COLO829 (cell line): ENCODE measurements around the gene SYNPO.
A peak's percentile ranks its signal among the peaks of the same experiment; 100 is the strongest.

Source experiments
- DNase-seq: peaks from one replicate; pipeline ENCODE4 v3.0.0; 2012; ENCODE audit warnings: low spot score

SYNPO gene

DNA sequence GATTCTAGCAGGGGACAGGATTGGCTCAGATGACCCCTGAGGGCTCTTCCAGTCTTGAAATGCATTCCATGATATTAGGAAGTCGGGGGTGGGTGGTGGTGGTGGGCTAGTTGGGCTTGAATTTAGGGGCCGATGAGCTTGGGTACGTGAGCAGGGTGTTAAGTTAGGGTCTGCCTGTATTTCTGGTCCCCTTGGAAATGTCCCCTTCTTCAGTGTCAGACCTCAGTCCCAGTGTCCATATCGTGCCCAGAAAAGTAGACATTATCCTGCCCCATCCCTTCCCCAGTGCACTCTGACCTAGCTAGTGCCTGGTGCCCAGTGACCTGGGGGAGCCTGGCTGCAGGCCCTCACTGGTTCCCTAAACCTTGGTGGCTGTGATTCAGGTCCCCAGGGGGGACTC lies 17.7 kb downstream of the SYNPO start:
- DNase-seq = no peak

DNA sequence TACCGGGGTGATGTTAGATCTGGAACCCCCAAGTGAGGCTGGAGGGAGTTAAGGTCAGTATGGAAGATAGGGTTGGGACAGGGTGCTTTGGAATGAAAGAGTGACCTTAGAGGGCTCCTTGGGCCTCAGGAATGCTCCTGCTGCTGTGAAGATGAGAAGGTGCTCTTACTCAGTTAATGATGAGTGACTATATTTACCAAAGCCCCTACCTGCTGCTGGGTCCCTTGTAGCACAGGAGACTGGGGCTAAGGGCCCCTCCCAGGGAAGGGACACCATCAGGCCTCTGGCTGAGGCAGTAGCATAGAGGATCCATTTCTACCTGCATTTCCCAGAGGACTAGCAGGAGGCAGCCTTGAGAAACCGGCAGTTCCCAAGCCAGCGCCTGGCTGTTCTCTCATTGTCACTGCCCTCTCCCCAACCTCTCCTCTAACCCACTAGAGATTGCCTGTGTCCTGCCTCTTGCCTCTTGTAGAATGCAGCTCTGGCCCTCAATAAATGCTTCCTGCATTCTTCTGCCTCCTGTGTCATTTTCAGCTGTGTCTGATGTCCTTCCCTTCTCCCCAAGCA lies 18.3 kb downstream of the SYNPO start:
- no peak for DNase-seq

DNA sequence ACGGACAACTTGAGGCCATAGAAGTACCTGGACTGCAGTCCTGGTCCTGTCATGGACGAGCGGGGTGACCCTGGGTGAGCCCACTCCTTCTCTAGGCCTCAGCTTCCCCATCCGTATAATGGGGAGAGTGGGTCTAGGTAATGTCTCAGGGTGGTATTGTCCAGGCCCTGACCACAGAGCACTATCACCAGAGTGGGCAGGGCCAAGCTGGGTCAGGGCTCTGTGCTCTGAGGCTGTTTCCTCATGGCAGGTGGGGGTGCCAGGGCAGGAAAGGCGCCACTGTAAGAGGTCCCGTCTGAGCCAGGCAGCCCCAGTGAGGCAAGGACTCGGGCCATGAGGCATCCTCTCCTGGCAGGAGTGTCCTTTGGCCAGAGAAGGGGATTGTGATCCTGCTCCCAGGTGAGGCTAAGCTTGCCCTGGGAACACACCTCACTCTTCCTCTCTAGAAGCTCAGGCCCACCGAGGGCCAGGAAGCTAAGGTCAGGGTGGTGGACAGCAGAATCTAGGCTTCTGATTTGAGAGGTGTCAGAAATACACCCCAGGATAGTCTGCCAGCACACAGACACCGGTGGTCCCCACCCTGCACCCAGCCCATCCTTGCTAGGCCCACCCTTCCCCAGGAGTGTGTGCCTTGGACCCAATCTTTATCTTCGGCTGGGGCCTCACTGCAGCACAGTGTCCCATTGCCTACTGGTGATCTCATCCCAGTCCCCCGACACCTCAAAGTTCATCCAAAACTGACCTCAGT lies 19.1 kb downstream of the SYNPO start:
- no peak for DNase-seq

DNA sequence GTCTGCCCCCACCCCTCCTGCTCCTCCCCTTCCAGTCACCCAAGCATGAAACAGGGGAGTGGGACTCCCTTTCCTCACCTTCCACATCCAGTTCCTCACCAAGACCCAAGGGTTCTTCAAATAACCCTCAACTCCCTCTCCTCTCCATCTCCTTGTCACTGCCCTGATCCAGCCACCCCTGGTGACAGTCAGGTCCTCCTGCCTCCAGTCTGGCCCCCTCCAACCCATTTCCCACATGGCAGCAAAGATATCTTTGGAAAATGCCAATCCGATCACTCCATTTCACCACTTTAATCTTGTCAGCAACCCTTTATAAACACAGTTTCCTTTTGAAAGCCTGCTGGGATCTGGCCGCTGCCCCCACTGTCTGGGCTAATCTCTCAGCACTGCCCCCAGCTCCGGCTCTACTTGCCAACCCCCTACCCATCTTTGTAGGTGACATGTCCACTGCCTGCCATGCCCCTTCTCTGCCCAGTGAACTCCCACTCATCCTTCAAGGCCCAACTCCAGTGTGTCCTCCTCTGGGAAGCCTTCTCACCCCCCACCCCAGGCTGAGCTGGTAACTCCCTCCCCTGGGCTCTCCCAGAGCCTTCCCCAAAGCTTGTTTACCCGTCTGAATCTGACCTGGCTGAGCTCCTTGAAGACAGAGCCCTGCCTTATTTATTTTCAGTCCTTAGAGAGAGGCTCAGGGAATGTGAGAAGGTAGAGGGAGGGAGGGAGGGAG lies 19.8 kb downstream of the SYNPO start:
- no peak for DNase-seq

DNA sequence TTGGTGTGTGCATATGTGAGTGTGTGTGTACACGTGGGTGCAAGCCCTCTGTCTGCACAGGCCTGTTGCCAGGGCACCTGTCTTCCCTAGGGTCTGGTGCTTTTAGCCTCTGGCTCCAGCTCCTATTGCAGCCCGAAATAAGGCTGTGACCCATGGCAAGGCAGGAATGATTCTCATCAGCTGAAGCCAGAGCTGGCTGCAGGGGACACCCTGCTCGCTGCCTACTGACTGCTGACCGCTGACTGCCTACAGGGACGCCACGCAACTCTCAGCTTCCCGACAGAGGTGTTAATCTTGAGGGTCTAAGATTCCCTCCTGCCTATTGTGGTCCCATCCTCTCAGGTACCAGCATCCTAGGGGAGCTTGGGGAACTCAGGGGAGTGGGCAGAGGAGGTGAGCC lies 20.6 kb downstream of the SYNPO start, which contains the start of gene MYOZ3:
Gene MYOZ3 (plus strand): TSS at position 166 of the 400 bp plus-strand sequence. CDS start 1,691 bp downstream, outside the sequence.
- DNase-seq = no peak

DNA sequence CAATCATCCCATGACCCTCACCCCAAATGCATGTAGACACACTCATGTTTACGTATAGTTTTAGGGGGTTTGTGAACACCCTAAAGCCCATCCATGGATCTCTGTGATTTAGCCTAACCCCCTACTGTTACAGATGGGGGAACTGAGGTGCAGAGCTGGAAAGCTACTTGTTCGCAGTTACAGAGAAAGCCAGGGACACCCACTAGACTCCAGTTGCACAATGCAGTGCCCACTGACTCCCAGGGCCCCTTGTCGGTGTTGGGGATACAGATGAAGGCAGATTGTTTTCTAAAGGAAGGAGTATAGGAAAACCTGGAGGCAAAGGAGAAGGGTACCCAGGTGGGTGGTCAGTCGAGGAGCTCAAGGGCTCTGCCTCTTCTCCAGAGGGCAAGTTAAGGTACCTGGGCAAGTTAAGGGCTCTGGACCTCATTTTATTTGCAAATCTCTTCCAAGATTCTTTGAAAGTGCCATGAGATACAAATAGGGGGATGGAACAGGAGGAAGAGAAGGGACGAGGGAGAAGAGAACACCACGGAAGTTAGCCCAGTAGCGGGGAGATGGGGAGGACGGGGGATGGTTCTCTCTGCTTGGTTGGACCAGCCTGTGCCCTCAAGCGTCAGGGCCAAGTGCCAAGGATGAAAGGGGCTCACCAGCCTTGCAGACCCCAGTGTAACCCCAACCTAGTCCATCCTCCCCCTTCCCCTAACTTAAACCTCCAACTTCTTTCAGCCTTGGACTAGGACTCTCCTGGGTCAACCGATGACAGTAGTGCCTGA lies 21.5 kb downstream of the SYNPO start:
- no peak for DNase-seq

DNA sequence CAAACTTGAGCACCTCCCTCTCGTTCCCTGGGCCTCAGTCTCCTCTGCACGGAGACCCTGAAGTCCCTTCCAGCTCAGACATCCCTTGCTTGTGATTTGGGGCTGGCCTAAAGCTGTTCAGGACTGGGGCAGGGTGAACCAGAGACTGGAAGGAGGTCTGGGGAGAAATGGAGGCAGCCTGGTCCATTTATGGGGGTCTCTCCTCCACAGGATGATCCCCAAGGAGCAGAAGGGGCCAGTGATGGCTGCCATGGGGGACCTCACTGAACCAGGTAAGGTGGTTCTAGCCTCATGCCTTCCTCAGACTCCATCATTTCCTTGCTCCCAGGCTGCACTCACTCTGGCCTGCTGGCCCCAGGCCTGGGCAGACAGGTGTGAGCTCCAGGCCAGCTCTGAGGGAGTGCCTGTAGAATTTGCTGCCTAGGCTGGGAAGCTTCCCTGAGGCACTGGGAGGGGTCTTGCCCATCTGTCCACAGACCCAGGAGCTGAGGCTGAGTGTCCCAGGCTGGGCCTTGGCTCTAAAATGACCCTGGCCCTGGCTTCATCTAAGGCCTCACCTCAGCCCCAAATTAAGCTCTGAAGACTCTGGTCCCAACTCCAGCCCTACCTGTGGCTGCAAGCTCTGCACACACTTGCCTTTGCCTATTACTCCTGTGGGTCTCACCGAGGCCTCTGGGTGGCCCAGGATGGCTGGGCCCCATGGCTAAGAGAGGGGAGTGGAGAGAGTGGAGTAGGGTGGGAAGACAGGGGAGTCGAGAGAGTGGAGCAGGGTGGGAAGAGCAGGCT lies 22.5 kb downstream of the SYNPO start:
- DNase-seq = no peak

DNA sequence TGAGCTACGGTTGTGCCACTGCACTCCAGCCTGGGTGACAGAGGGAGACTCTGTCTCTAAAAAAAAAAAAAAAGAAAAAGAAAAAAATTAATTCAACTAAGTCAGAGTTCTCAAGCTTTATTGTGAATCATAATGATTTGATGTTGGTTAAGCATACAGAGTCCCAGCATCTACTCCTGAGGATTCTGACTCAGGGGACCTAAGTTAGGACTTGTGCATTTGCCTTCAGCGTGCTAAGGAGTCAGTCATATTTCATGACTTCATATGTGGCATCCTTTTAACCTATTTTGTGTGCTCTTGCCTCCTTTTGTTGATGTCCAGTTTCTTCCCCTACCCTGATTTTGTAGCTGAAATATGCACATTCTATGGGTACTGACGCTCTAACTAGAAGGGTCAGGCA lies 23.5 kb downstream of the SYNPO start:
- DNase-seq = no peak

DNA sequence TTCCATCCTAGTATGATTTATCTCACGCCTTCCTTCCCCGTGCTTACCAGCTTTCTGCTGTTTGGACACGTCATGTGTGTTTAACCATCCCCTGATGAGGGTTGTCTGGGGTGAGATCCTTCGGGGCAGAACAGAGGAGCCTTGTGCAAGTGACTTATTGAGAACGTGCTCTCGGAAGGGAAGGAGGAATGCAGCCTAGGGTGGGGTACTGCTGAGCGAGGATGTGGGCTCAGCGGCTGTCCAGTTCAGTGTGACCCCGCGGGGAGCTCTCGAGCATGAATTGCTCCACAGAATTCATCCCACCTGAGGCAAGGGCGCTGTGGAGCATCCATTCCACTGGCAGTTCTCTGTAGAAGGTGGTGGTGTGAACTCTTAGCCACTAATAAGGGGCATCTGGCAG lies 24.6 kb downstream of the SYNPO start:
- DNase-seq = peak; percentile 79

DNA sequence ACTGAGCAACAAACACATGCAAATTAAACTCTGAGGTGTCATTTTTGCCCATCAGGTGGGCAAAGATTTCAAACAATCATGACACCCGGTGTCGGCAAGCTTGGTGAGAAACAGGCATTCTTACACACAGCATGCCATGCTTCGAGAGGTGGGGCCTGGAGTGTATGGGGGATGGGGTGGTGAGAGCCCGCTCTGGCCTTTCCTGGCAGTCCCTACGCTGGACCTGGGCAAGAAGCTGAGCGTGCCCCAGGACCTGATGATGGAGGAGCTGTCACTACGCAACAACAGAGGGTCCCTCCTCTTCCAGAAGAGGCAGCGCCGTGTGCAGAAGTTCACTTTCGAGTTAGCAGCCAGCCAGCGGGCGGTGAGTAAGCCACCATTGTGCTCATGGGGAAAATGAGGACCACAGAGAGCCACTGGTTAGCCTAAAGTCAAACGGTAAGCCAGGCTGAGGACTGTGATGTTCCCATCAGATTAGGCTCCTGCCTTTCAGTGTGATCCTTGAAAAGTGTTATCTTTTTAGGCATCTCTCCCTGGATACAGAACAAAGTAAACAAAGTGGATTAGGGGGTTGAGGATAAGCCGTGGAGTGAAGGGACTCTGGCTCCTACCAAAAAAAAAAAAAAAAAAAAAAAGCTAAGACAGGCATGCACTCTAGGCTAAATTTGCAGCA lies 30.0 kb downstream of the SYNPO start:
- DNase-seq = no peak

DNA sequence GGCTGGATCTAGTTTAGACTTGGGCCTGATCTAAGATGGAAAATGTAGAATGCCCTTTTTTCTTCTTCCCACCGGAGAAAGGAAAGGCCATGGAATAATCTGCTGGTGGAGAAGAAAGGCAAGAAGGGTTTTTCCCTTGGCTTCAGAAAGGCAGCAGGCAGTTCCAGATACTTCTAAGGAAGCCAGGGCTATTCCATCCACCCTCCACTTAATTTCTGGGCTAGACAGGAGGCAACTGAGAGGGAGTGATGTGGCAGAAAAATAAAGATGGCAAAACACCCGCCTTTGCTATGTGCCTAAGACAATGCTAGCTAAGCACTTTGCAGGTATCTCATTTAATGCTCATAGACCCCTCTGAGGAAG lies 30.5 kb downstream of the SYNPO start:
- no peak for DNase-seq

DNA sequence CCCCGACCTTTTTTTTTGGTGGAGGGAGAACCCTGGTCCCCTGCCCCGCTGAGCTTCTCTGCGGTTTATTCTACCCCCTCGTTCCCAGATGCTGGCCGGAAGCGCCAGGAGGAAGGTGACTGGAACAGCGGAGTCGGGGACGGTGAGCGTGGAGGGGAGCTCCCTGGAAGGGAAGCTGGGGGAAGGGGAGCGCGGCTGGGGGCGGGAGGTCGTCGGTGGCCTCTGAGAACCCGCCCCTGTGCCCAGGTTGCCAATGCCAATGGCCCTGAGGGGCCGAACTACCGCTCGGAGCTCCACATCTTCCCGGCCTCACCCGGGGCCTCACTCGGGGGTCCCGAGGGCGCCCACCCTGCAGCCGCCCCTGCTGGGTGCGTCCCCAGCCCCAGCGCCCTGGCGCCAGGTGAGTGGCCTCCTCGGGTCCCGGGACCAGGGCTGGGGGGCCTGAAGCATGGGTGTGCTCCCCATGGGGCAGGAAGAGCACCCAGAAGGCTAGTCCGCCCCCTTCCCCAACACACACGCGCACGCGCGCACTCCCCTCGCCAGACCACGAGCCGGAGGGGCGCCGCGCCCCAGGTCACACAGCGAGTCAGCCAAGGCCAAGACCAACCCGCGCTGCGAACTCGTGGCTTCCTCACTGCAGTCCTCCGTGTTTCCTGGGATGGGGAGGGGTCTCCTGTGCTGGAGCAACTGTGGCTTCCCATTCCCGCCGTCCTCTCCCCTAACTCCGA lies 31.2 kb downstream of the SYNPO start:
- DNase-seq = no peak

DNA sequence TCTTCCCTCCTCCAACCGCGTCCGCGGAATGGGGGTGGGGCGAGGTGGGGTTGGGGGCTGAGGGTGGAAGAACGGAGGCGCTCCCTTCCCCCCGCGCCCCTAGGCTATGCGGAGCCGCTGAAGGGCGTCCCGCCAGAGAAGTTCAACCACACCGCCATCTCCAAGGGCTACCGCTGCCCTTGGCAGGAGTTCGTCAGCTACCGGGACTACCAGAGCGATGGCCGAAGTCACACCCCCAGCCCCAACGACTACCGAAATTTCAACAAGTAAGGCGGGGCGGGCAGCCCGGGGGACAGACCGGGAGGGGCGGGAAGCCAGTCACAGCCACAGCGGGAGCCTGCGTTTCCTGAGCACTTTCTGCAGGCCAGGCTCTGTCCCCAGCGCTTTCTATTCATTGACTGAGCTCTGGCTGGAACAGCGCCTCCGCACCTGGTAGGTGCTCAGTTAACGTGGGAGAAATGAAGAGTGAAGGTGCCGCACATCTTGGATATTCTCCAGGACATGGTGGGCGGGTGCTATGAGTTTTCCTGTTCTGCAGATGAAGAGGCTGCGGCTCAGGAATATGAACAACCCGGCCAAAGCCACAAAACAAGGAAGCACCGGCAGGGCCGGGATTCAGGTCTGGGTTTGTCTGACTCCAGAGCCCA lies 31.9 kb downstream of the SYNPO start:
- DNase-seq = no peak

DNA sequence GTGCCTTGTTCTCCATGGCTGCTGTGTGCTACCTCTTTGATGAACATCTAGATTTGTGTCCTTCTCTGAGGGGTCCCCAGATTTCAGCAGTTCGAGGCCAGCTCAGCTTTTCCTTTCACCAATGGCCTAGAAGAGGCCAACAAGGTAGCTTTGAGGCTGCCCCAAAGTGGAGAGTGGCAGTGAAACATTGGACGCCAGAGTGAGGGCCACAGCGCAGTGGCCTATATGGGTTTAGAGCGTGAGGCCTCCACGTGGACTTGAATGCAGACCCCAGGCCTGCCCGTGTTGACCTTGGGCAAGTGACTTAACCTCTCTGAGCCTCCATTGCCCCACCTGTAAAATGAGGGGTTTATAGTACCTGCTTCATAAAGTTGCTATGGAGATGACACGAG lies 32.4 kb downstream of the SYNPO start:
- no peak for DNase-seq

DNA sequence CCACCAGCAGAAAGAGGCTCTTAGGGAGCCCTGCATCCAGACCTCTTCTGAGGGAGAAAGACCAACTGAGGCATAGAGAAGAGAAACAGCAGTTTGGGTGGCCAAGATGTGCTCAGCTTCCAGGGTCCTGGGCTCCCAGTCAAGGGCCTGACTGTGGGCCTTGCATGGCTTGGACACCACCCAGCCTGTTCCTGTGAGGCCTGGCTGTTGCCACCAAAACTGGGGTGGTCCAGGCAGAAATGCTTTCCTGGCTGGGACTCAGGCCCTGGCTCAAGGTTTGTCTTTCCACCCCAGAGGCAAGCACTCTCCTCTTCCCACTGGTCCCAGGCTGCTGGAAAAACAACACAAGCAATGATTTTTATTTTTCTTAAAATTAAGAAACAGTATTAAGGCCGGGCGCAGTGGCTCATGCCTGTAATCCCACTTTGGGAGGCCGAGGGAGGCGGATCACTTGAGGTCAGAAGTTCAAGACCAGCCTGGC lies 33.9 kb downstream of the SYNPO start:
- DNase-seq = no peak

DNA sequence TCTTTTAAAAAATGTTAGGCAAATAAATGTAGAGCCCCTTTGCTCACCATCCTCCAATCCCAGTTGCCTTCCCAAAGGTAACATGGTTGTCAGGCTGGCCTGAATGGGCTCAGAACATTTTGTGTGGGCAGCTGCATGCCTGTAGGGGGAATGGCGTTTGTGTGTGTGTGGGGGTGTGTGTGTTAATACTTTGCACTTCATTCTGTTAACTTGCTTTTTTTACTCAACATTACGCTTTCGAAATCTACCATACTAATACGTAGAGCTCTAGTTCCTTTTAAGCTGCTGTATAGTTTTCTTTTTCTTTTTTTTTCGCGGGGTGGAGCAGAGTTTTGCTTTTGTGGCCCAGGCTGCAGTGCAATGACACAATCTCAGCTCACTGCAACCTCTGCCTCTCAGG lies 34.6 kb downstream of the SYNPO start:
- DNase-seq = no peak

DNA sequence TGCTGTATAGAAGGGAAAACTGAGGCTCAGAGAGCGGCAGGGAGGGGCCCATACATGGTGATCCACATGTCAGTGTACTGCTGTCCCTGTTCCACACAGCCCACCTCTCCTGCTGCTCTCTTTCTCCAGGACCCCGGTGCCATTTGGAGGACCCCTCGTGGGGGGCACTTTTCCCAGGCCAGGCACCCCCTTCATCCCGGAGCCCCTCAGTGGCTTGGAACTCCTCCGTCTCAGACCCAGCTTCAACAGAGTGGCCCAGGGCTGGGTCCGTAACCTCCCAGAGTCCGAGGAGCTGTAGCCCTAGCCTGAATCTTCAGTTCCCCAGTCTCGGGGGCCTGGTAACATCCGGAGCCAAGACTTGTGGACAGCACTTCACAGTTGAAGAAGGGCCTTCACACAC lies 36.1 kb downstream of the SYNPO start:
- no peak for DNase-seq

DNA sequence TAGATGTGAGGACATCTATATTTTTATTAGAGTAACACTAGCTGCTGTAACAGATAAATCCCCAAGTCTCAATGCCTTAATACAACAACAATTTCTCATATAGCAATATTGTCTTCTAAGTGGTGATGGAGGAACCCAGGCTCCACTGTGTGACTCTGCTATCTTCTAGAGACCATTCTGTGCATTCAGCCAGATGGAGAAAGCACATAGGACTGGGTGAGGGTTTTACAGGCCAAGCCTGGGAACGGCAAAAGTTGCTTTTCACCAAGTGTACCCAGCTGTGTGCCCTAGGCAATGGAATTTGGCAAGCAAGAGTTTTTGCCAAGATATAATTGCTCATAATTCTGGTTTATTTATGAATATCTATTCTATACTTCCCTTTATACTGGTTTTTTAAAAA lies 48.7 kb downstream of the SYNPO start:
- no peak for DNase-seq

DNA sequence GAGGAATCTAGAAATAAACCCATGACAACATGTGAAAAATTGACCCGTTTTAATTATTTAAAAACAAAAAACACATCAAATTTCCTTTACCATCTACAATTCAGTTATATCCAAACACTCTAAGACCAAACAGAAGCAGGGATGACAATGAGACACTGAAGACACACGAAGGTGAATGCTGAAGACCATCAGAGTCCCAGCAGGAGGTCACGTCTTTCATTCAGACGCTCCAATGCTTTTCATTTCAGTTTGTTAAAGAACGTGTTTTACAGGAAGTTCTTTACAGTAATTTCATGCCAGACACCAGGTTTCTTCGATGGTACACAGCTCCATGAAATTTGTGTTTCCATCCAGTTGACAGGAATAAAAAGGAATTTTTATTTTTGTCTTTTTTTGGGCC lies 50.3 kb downstream of the SYNPO start:
- DNase-seq = no peak

DNA sequence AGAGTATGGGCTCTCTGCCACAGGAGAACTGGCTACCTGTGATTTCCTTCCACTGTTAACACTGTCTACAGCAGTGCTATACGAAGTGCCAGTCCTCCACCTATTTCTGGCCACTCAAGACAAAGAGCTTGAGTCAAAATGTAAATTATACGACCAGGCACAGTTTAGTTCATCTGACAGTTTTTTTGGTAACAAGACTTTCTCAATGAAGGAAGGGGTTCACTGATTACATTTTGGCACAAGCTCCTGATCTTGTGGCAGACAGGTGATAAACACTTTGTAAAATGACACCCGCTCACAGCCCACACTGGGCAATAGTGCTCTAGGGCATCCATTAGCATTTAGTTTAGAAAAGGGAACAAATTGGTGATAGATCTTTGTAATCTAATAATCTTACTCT lies 51.8 kb downstream of the SYNPO start:
- no peak for DNase-seq
